Testis (tissue), 3 donors: ENCODE results near the gene TMED5. TPM values are rescaled to one million over a fixed set of nuclear protein-coding genes. Genes with fewer than 3 reads are reported as not detected.

ENCODE experiments used
- DNase-seq: peaks from one replicate; pipeline ENCODE4 v3.0.0-alpha.2; 2019
- H3K27ac ChIP-seq, 2 donors: fragments of 200-600 bp; sonication (generic); one replicate each; pipeline ENCODE4 v1.5.1; 2019
- H3K27me3 ChIP-seq: fragments of 200-600 bp; sonication (generic); one replicate; pipeline ENCODE4 v1.5.1; 2019
- H3K36me3 ChIP-seq: fragments of 200-600 bp; sonication (generic); one replicate; pipeline ENCODE4 v1.5.1; 2017; ENCODE audit warnings: low read depth; ENCODE audit errors: missing control alignments
- H3K4me1 ChIP-seq: fragments of 200-600 bp; sonication (generic); one replicate; pipeline ENCODE4 v1.5.1; 2019
- H3K4me3 ChIP-seq, 2 donors: fragments of 200-600 bp; sonication (generic); one replicate each; pipeline ENCODE4 v1.5.1; 2017 to 2019
- H3K9me3 ChIP-seq: fragments of 200-600 bp; sonication (generic); one replicate; pipeline ENCODE4 v1.5.1; 2017
- CTCF ChIP-seq, 3 experiments: fragments of 450-650 bp in 2 of 3; fragments of 200-600 bp in 1 of 3; sonication (generic) in 1 of 3; IDR thresholded peaks; one replicate each; pipeline ENCODE4 v1.5.1; 2016 to 2019; ENCODE audit warnings: antibody characterized with exemption in 3 of 3, mild to moderate bottlenecking in 2 of 3, moderate library complexity in 1 of 3
- POLR2A ChIP-seq: fragments of 450-650 bp; IDR thresholded peaks from one replicate; pipeline ENCODE4 v1.6.1; 2017; ENCODE audit warnings: antibody characterized with exemption, mild to moderate bottlenecking, moderate library complexity
- WGBS, 2 donors: methylation state at CpG; one replicate each; pipeline ENCODE4 v1.1.5; 2018; 5-methylcytosine and 5-hydroxymethylcytosine counted together
- intact Hi-C: fragments of 100-400 bp; cut with DNase I; formaldehyde crosslinking; loops from one replicate; pipeline ENCODE4 v1.15.1; 2023; ENCODE audit warnings: low total_unique reads
- polyA plus RNA-seq: library from polyadenylated mRNA; stranded (reverse); fragments of 350-450 nt; fragmentation: Illumina TruSeq; extraction: RNeasy Lipid Tissue Mini Kit (QIAGEN cat#74804); gene quantifications from one replicate; pipeline ENCODE4 v1.2.3, GENCODE V29; 2014; ENCODE audit warnings: low read depth, low replicate concordance; ENCODE audit not compliant: insufficient read depth
- total RNA-seq, 2 donors: library from RNA; depleted of rRNA; stranded (reverse); fragments of >200 nt; gene quantifications; one replicate each; pipeline ENCODE4 v1.2.3, GENCODE V29; 2016

TMED5 gene
- total and polyA plus RNA-seq, 3 donors from 2014 or later: 39.2 to 50.0 (median 48.1) TPM

GRCh38 chr1:93150729-93151128 lies 29.5 kb downstream of the TMED5 start:
- TF ChIP-seq CTCF (IDR thresholded peaks at IDR 0.05) (no peak), POLR2A (no peak)
- 22 to 33% methylated on average over 1 of the region's 1 CpG for WGBS, 2 donors
- H3K4me3 ChIP-seq: no peak overlapping the region
- H3K4me1 ChIP-seq: no peaks in the 10 kb centered on the region
- no peak for DNase-seq
- intact Hi-C loops: no loop called here
- no peaks in the 10 kb centered on the region for H3K27me3 ChIP-seq
- no peaks in the 10 kb centered on the region for H3K36me3 ChIP-seq
- H3K27ac ChIP-seq: no peak overlapping the region
- H3K9me3 ChIP-seq: no peaks in the 10 kb centered on the region

GRCh38 chr1:93148001-93148400 lies 32.2 kb downstream of the TMED5 start:
- Histone ChIP-seq H3K27me3 (no peaks in the 10 kb centered on the region), H3K9me3 (no peaks in the 10 kb centered on the region), H3K27ac (no peak overlapping the region), H3K36me3 (no peaks in the 10 kb centered on the region), H3K4me1 (no peaks in the 10 kb centered on the region), H3K4me3 (no peak overlapping the region)
- 24 to 29% methylated on average over 7 of the region's 7 CpGs for WGBS, 2 donors
- no peak for DNase-seq
- intact Hi-C loops: no loop called here
- no peak for TF ChIP-seq CTCF (IDR thresholded peaks at IDR 0.05)
- no peak for TF ChIP-seq POLR2A

- intact Hi-C loops: no loop called here
- no peak for TF ChIP-seq CTCF (IDR thresholded peaks at IDR 0.05)
- no peak for TF ChIP-seq POLR2A
- no peak for DNase-seq
- H3K4me1 ChIP-seq: no peaks in the 10 kb centered on the region
- no peaks in the 10 kb centered on the region for H3K36me3 ChIP-seq
- no peaks in the 10 kb centered on the region for H3K9me3 ChIP-seq
- no peak overlapping the region for H3K4me3 ChIP-seq
- H3K27me3 ChIP-seq: no peaks in the 10 kb centered on the region
- 92 to 97% methylated on average over 4 of the region's 4 CpGs for WGBS, 2 donors
- H3K27ac ChIP-seq: no peak overlapping the region
Measured at GRCh38 chr1:93143769-93144168, 36.4 kb downstream of the TMED5 start.

GRCh38 chr1:93143136-93143535 lies 37.1 kb downstream of the TMED5 start:
- Histone ChIP-seq H3K36me3 (no peaks in the 10 kb centered on the region), H3K27me3 (no peaks in the 10 kb centered on the region), H3K4me3 (no peak overlapping the region), H3K9me3 (no peaks in the 10 kb centered on the region), H3K4me1 (no peaks in the 10 kb centered on the region), H3K27ac (no peak overlapping the region)
- TF ChIP-seq POLR2A (no peak), CTCF (IDR thresholded peaks at IDR 0.05) (no peak)
- DNase-seq: no peak
- intact Hi-C loops: no loop called here
- WGBS, 2 donors: 74 to 87% methylated on average over 1 of the region's 1 CpG

- 95 to 97% methylated on average over 2 of the region's 2 CpGs for WGBS, 2 donors
- intact Hi-C loops: no loop called here
- H3K27me3 ChIP-seq: no peaks in the 10 kb centered on the region
Measured at GRCh38 chr1:93142161-93142560, 38.1 kb downstream of the TMED5 start.

More at GRCh38 chr1:93142161-93142560, 38.1 kb downstream of the TMED5 start:
- DNase-seq: no peak
- Histone ChIP-seq H3K36me3 (no peaks in the 10 kb centered on the region), H3K9me3 (no peaks in the 10 kb centered on the region), H3K27ac (no peak overlapping the region), H3K4me1 (no peaks in the 10 kb centered on the region), H3K4me3 (no peak overlapping the region)
- no peak for TF ChIP-seq CTCF (IDR thresholded peaks at IDR 0.05)
